GM10266 (cell line): Measurements from ENCODE around the gene OR2V1.
A peak's percentile ranks its signal among the peaks of the same experiment; 100 is the strongest.
"Not testable (repeated sequence)": the region's sequence is repeated elsewhere in the genome, so short reads cannot be mapped to it uniquely, and the experiment has no call there.

ENCODE experiments used
- DNase-seq: peaks from one replicate; pipeline ENCODE4 v3.0.0; 2012; ENCODE audit errors: extremely low spot score
- CTCF ChIP-seq: IDR thresholded peaks from 2 replicates; pipeline ENCODE4 v1.5.1; 2012; ENCODE audit warnings: mild to moderate bottlenecking, low read depth; ENCODE audit not compliant: control insufficient read depth, insufficient read depth; ENCODE audit errors: missing control alignments

OR2V1 gene

DNA sequence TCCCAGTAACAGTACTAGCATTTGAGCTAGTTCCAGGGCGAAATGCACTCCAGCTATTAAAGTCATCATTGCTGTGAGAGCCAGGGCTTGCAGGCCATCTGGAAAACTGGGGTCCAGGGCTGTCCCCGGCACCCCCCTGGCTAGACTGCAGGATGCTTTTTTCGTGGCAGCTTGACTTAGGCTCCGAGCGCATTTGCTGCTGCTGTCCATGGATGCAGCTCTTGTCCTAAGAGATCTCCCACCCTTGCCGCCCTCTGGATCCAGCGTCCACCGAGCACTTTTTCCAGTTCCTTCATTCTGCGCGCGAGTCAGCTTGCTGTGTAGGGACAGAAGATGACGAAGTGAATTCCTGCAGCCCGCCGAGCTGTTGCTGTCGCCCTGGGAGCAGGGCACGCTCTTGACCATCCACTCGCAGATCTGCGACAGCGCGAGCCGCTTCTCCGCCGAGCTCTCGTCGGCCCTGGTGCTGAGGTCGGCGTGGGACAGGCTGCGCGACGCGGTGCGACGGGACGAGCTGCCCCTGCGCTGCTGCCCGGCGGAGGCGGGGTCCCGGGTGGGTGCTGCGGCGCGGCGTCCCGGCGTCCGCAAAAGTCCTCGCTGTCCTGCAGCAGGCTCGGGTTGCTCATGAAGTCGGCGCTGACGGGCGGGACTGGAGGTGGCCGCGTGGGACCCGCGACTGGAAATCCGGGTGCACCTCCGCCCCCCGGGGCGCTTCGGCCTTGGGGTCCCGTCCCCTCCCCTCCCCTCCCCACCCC is 30.7 kb downstream of the OR2V1 start:
- no peak for TF ChIP-seq CTCF
- no peak for DNase-seq

DNA sequence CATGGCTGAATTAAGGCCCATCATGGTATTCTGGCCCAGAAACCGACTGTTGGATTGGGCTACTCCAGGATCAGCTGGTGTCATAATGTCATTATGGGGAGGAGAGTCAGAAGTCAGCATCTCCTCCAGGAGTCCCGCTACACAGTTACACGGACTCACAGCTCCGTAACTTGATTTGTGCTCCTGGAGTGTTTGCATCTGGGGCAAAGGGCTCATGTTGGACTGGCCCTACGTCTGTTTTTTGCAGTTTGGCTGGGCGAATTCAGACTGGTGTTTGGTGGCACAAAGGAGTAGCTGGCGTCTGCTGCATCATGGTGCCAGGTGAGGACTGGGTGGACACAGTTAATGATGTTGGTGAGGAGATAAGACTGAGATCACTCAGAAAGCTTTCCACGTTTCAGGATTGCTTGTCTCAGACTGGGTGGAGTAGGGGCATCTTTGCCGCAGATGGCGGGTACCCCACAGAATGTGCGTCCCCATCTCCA is 31.3 kb downstream of the OR2V1 start:
- TF ChIP-seq CTCF: no peak
- DNase-seq: no peak

- TF ChIP-seq CTCF: no peak
- DNase-seq: no peak
Observed at GRCh38 chr5:181098762-181099601, 32.0 kb downstream of the OR2V1 start.

DNA sequence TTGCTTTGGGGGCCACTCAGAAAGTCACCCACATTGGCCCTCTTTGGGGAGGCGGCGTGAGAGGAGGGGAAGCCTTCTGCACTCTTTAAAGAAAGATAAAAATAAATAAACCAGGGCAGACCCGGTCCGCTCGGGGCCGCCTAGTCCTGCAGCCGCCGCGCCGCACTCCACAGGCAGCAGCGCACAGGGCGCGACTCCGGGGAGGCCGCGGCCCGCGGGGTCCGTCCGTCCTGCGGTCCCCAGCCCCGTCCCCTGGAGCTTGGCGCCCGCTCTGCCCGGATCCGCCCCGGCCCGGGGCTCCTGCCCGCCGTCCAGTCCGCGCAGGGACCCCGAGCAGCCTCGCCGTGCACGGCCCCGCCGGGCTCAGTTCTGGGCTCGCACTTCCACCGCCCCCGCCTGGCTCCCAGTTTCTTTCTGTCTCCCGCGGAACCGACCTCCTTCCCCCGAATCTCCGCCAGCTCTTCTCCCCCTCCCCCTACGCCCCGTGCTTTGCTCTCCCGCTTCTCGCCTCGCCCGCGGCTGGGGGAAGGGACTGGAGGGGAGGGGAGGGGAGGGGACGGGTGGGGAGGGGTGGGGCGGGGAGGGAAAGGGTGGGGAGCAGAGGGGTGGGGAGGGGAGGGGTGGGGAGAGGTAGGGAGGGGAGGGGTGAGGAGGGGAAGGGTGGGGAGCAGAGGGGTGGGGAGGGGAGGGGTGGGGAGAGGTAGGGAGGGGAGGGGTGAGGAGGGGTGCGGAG is 33.0 kb downstream of the OR2V1 start:
- DNase-seq: not testable (repeated sequence)

DNA sequence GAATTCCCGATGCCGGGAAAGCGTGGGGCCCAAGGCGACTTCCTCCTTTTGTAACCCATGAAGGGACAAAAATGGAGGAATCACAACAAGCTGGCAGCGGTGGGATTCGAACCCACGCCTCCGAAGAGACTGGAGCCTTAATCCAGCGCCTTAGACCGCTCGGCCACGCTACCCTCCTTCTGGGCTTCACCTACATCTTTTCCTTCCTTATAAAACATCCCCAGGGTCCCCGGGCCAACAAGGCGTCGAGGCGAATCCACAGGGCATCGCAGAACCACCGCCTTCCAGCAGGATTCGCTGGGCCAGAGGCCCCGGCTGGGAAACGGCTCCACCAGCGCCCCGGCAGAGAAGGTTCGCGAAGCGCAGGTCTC is 33.6 kb downstream of the OR2V1 start:
- DNase-seq: not testable (repeated sequence)

DNA sequence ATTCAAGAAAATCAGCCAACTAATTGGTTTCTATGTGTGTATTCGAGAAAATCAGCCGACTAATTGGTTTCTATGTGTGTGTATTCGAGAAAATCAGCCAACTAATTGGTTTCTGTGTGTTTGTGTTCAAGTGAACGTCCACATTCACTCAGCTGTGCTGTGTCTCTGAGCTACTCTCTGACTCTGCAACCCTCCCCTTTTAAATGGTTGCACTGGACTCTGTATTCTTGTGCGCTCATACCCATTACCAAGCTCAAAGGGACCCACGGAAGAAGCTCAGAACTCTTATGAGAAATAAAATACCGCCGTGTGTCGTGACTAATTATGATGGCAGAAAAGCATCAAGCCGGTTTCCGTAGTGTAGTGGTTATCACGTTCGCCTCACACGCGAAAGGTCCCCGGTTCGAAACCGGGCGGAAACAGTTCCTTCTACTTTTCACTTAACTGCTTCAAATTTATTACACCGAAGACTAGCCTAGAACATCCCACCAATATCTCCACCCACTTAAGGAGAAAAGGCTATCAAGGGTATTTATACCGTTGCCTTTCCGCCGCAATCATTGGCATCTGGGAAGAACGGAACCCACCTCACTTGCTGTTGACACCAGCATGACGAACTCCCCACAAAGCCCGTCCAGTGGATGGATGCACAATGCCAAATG is 34.1 kb downstream of the OR2V1 start:
- DNase-seq: not testable (repeated sequence)

- DNase-seq: not testable (repeated sequence)
Observed at GRCh38 chr5:181095162-181095561, 35.8 kb downstream of the OR2V1 start.

- no peak for TF ChIP-seq CTCF
Observed at GRCh38 chr5:181092428-181092827, 38.5 kb downstream of the OR2V1 start.

GRCh38 chr5:181088289-181088688 is 42.7 kb downstream of the OR2V1 start:
- DNase-seq: no peak
- TF ChIP-seq CTCF: peak; percentile 48

More at GRCh38 chr5:181092428-181092827, 38.5 kb downstream of the OR2V1 start:
- DNase-seq: no peak
